ENCODE results near the gene ATG16L1.

GRCh38 chr2:233301248-233301647 is 49.8 kb downstream of the ATG16L1 start:
- TF ChIP-seq POLR2A (IDR thresholded peaks at IDR 0.05) (no peak), CTCF (IDR thresholded peaks at IDR 0.05) (no peak), POLR2AphosphoS5 (IDR thresholded peaks at IDR 0.05) (no peak)

Measured in prostate gland (tissue), 2 donors.